Keratinocyte (primary cell): Measurements from ENCODE around the gene KDM2A.

Experiments
- CTCF ChIP-seq, 3 experiments: IDR thresholded peaks in 1 of 3; conservative IDR thresholded peaks in 1 of 3; optimal IDR thresholded peaks in 1 of 3; 2 replicates in 2 of 3; 3 replicates in 1 of 3; pipeline versions ENCODE3 to v1.5.1; 2011; ENCODE audit warnings: low read length in 3 of 3, mild to moderate bottlenecking in 3 of 3, moderate library complexity in 2 of 3, control low read depth in 1 of 3, inconsistent platforms in 1 of 3; ENCODE audit not compliant: insufficient read depth in 2 of 3; ENCODE audit errors: extremely low read depth in 1 of 3
- EZH2 ChIP-seq: IDR thresholded peaks from one replicate; pipeline ENCODE4 v1.6.1; 2012; ENCODE audit warnings: inconsistent platforms, mild to moderate bottlenecking, low read length, moderate library complexity

- TF ChIP-seq CTCF (optimal IDR thresholded peaks at IDR 0.05 in 1 of 3, IDR thresholded peaks at IDR 0.05 in 1 of 3, conservative IDR thresholded peaks at IDR 0.05 in 1 of 3; ENCODE audit: extremely low read depth in 1 of 3, insufficient read depth in 2 of 3, low read length in 3 of 3) (no peak), EZH2 (no peak)
Measured at GRCh38 chr11:67245046-67245445, 126.0 kb downstream of the KDM2A start.
